T-helper 2 cell treated with Interferon-gamma antibody and Interleukin-4, amounts not matched to agents 5 μg/mL and 100 μg/mL, for 36 hours (primary cell): ENCODE results near the gene ADARB2.

Experiments used
- DNase-seq: peaks from one replicate; pipeline ENCODE4 v3.0.0; 2021; ENCODE audit warnings: low spot score
- H3K27ac Mint-ChIP-seq: one replicate; pipeline ENCODE4 v1.8.0; 2021; ENCODE audit warnings: mild to moderate bottlenecking, mixed read lengths
- H3K27me3 Mint-ChIP-seq: one replicate; pipeline ENCODE4 v1.8.0; 2021; ENCODE audit warnings: low read depth, mixed read lengths
- H3K36me3 Mint-ChIP-seq: one replicate; pipeline ENCODE4 v1.8.0; 2021; ENCODE audit warnings: low read depth, mixed read lengths
- H3K4me1 Mint-ChIP-seq: one replicate; pipeline ENCODE4 v1.8.0; 2021; ENCODE audit warnings: low read depth, mixed read lengths
- H3K4me3 Mint-ChIP-seq: one replicate; pipeline ENCODE4 v1.8.0; 2022; ENCODE audit warnings: mild to moderate bottlenecking, moderate library complexity, mixed read lengths
- H3K9me3 Mint-ChIP-seq: one replicate; pipeline ENCODE4 v1.8.0; 2021; ENCODE audit warnings: mixed read lengths

Gene ADARB2

DNA sequence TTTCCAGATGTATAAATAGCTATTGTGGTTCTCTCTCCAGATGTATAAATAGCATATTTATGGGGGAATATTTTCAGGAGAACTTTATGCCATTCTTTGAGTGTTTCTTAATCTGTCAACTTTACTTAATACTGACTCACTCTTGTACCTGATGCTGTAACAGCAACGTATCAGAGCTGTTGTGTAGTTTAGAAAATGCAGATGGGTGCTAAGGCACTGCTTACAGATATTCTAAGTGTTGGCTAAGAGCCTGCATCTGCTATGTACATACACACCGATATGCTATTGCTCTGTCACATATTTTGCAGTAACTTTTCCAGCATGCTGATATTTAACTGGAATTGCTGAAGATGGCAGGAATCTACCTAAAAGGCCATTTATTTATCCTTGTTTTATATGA lies 609.2 kb downstream of the ADARB2 start:
- Mint-ChIP-seq H3K4me3 (no peak overlapping the region), H3K27me3 (no peaks in the 10 kb centered on the region), H3K36me3 (peaks cover 58% of the 10 kb centered on the region), H3K27ac (no peak overlapping the region), H3K9me3 (no peaks in the 10 kb centered on the region), H3K4me1 (peaks cover 5% of the 10 kb centered on the region)
- no peak for DNase-seq

DNA sequence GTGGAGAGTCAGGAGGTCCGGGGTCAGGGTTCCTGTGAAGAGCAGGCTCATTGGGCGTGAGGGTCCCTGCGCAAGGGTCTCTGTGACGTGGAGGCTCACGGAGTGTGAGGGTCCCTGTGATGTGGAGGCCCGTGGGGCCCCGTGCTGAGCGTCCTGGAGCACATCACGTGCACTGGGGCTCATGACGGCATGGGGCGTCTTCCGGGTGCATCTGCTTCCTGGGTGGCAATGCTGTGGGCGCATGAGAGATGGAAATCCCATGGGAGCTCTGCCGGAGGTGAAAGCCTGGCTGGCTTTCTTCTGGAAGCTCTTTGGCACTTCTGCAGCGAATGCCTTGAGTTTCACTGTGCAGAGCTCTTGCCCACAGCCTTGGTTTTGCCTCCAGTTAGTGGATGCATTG lies 609.7 kb downstream of the ADARB2 start:
- Mint-ChIP-seq H3K4me1 (peaks cover 7% of the 10 kb centered on the region), H3K4me3 (no peak overlapping the region), H3K36me3 (peaks cover 61% of the 10 kb centered on the region), H3K9me3 (no peaks in the 10 kb centered on the region), H3K27ac (no peak overlapping the region), H3K27me3 (no peaks in the 10 kb centered on the region)
- no peak for DNase-seq
